ENCODE results near the gene MITF. TPM values are rescaled to one million over a fixed set of nuclear protein-coding genes. Genes with fewer than 3 reads are reported as not detected.

The MITF gene
- total RNA-seq, 1 donor from 2014 or later: 19.4 TPM

- no peak overlapping the region for H3K4me3 Mint-ChIP-seq (ENCODE audit: low read depth)
- H3K27me3 Mint-ChIP-seq: no peaks in the 10 kb centered on the region
- DNase-seq (ENCODE audit: low spot score, unreplicated experiment): no peak
Measured at GRCh38 chr3:69811452-69812401, 72.5 kb downstream of the MITF start.

GRCh38 chr3:69815970-69816369 lies 76.7 kb downstream of the MITF start:
- no peaks in the 10 kb centered on the region for H3K9me3 Mint-ChIP-seq (ENCODE audit: low read depth)
- no peaks in the 10 kb centered on the region for H3K36me3 Mint-ChIP-seq (ENCODE audit: insufficient read depth)
- TF ChIP-seq CTCF (IDR thresholded peaks at IDR 0.05; ENCODE audit: unreplicated experiment): no peak
- H3K27me3 Mint-ChIP-seq: no peaks in the 10 kb centered on the region
- peaks cover 7% of the 10 kb centered on the region for H3K4me1 Mint-ChIP-seq (ENCODE audit: low read depth)
- H3K27ac Mint-ChIP-seq: no peak overlapping the region
- H3K4me3 Mint-ChIP-seq (ENCODE audit: low read depth): no peak overlapping the region
- no peak for DNase-seq (ENCODE audit: low spot score, unreplicated experiment)

More at GRCh38 chr3:69811452-69812401, 72.5 kb downstream of the MITF start:
- H3K27ac Mint-ChIP-seq: no peak overlapping the region
- H3K4me1 Mint-ChIP-seq (ENCODE audit: low read depth): peaks cover 5% of the 10 kb centered on the region
- no peaks in the 10 kb centered on the region for H3K36me3 Mint-ChIP-seq (ENCODE audit: insufficient read depth)
- no peaks in the 10 kb centered on the region for H3K9me3 Mint-ChIP-seq (ENCODE audit: low read depth)
- no peak for TF ChIP-seq CTCF (IDR thresholded peaks at IDR 0.05; ENCODE audit: unreplicated experiment)

- Mint-ChIP-seq H3K4me3 (ENCODE audit: low read depth) (no peak overlapping the region), H3K27ac (no peak overlapping the region), H3K9me3 (ENCODE audit: low read depth) (no peaks in the 10 kb centered on the region), H3K36me3 (ENCODE audit: insufficient read depth) (no peaks in the 10 kb centered on the region), H3K27me3 (no peaks in the 10 kb centered on the region), H3K4me1 (ENCODE audit: low read depth) (peaks cover 6% of the 10 kb centered on the region)
- DNase-seq (ENCODE audit: low spot score, unreplicated experiment): no peak
- TF ChIP-seq CTCF (IDR thresholded peaks at IDR 0.05; ENCODE audit: unreplicated experiment): no peak
Measured at GRCh38 chr3:69817988-69818387, 78.7 kb downstream of the MITF start.

GRCh38 chr3:69819282-69819681 lies 80.0 kb downstream of the MITF start:
- Mint-ChIP-seq H3K27me3 (no peaks in the 10 kb centered on the region), H3K9me3 (ENCODE audit: low read depth) (no peaks in the 10 kb centered on the region), H3K4me3 (ENCODE audit: low read depth) (no peak overlapping the region), H3K36me3 (ENCODE audit: insufficient read depth) (no peaks in the 10 kb centered on the region), H3K27ac (no peak overlapping the region), H3K4me1 (ENCODE audit: low read depth) (peaks cover 6% of the 10 kb centered on the region)
- DNase-seq (ENCODE audit: low spot score, unreplicated experiment): no peak
- TF ChIP-seq CTCF (IDR thresholded peaks at IDR 0.05; ENCODE audit: unreplicated experiment): no peak

GRCh38 chr3:69821133-69821532 lies 81.9 kb downstream of the MITF start:
- DNase-seq (ENCODE audit: low spot score, unreplicated experiment): no peak
- no peaks in the 10 kb centered on the region for H3K36me3 Mint-ChIP-seq (ENCODE audit: insufficient read depth)
- no peak overlapping the region for H3K27ac Mint-ChIP-seq
- TF ChIP-seq CTCF (IDR thresholded peaks at IDR 0.05; ENCODE audit: unreplicated experiment): no peak
- H3K27me3 Mint-ChIP-seq: no peaks in the 10 kb centered on the region
- no peaks in the 10 kb centered on the region for H3K9me3 Mint-ChIP-seq (ENCODE audit: low read depth)
- H3K4me1 Mint-ChIP-seq (ENCODE audit: low read depth): peaks cover 3% of the 10 kb centered on the region
- H3K4me3 Mint-ChIP-seq (ENCODE audit: low read depth): no peak overlapping the region

Data from progenitor cell of endocrine pancreas (in vitro differentiated cells).